Stimulated activated CD4-positive, alpha-beta T cell treated with anti-CD3 and anti-CD28 coated beads, Interleukin-4, amount 100 ng/mL, for 4 hours (primary cell): ENCODE results near the gene MAP4K4.
A peak's percentile ranks its signal among the peaks of the same experiment; 100 is the strongest.

Source experiments
- DNase-seq, 2 experiments: peaks; one replicate each; pipeline ENCODE4 v3.0.0-alpha.2; 2020

MAP4K4 gene

GRCh38 chr2:101818531-101819451 is 121.3 kb downstream of the MAP4K4 start:
- no peak for DNase-seq

- DNase-seq = no peak
These were observed 123.0 kb downstream of the MAP4K4 start for GRCh38 chr2:101820519-101820918.

GRCh38 chr2:101821059-101821805 is 123.7 kb downstream of the MAP4K4 start:
- no peak for DNase-seq

GRCh38 chr2:101821828-101822458 is 124.4 kb downstream of the MAP4K4 start:
- no peak for DNase-seq

GRCh38 chr2:101823347-101823791 is 125.9 kb downstream of the MAP4K4 start:
- peak; percentile 56 to 65 for DNase-seq

- DNase-seq = no peak
These were observed 126.4 kb downstream of the MAP4K4 start for GRCh38 chr2:101823859-101824258.

- DNase-seq = no peak
These were observed 129.2 kb downstream of the MAP4K4 start for GRCh38 chr2:101826716-101827115.

GRCh38 chr2:101827246-101827645 is 129.7 kb downstream of the MAP4K4 start:
- DNase-seq = no peak

- no peak for DNase-seq
These were observed 130.8 kb downstream of the MAP4K4 start for GRCh38 chr2:101828257-101828656.

GRCh38 chr2:101828673-101829334 is 131.3 kb downstream of the MAP4K4 start:
- DNase-seq = no peak

GRCh38 chr2:101829429-101829828 is 131.9 kb downstream of the MAP4K4 start:
- no peak for DNase-seq

- no peak for DNase-seq
These were observed 132.6 kb downstream of the MAP4K4 start for GRCh38 chr2:101830146-101830545.

- DNase-seq = no peak
These were observed 133.0 kb downstream of the MAP4K4 start for GRCh38 chr2:101830555-101830954.

GRCh38 chr2:101831351-101831865 is 133.9 kb downstream of the MAP4K4 start:
- peak; percentile 46 to 53 for DNase-seq

- DNase-seq = no peak
These were observed 134.6 kb downstream of the MAP4K4 start for GRCh38 chr2:101832114-101832513.

- no peak for DNase-seq
These were observed 136.5 kb downstream of the MAP4K4 start for GRCh38 chr2:101833890-101834523.

GRCh38 chr2:101837354-101837753 is 139.8 kb downstream of the MAP4K4 start:
- DNase-seq = no peak

- DNase-seq = no peak
These were observed 144.3 kb downstream of the MAP4K4 start for GRCh38 chr2:101841679-101842327.

- no peak for DNase-seq
These were observed 145.0 kb downstream of the MAP4K4 start for GRCh38 chr2:101842471-101842870.

- DNase-seq = no peak
These were observed 145.5 kb downstream of the MAP4K4 start for GRCh38 chr2:101843048-101843447.

- DNase-seq = no peak
These were observed 146.0 kb downstream of the MAP4K4 start for GRCh38 chr2:101843471-101843870.
